Gastroesophageal sphincter (tissue), 4 donors: ENCODE data around the gene FZD7. TPM values are rescaled to one million over a fixed set of nuclear protein-coding genes. Genes with fewer than 3 reads are reported as not detected.

Source experiments
- ATAC-seq: fragments of 150-250 bp; one replicate; pipeline ENCODE4 v1.9.1; 2016; ENCODE audit warnings: mild to moderate bottlenecking, moderate library complexity
- H3K27ac ChIP-seq, 4 donors: fragments of 200-600 bp; sonication (generic) in 3 of 4; 1 replicate in 3 of 4; 2 replicates in 1 of 4; pipeline ENCODE4 v1.5.1; 2016 to 2019
- H3K27me3 ChIP-seq: fragments of 200-600 bp; sonication (generic); one replicate; pipeline ENCODE4 v1.5.1; 2019
- H3K36me3 ChIP-seq, 2 donors: fragments of 200-600 bp; sonication (generic); one replicate each; pipeline ENCODE4 v1.5.1; 2019; ENCODE audit warnings: control low read depth in 1 of 2
- H3K4me1 ChIP-seq, 3 donors: fragments of 200-600 bp; sonication (generic); 1 replicate in 2 of 3; 2 replicates in 1 of 3; pipeline ENCODE4 v1.5.1; 2016 to 2019; ENCODE audit warnings: control low read depth in 2 of 3
- H3K4me3 ChIP-seq, 2 donors: fragments of 200-600 bp; sonication (generic); one replicate each; pipeline ENCODE4 v1.5.1; 2019; ENCODE audit warnings: mild to moderate bottlenecking in 1 of 2, moderate library complexity in 1 of 2
- H3K9me3 ChIP-seq, 3 donors: fragments of 200-600 bp; sonication (generic); one replicate each; pipeline ENCODE4 v1.5.1; 2017 to 2019; ENCODE audit warnings: control low read depth in 2 of 3
- EP300 ChIP-seq: sonication (generic); formaldehyde crosslinking; IDR thresholded peaks from one replicate; pipeline ENCODE4 v1.6.1; 2017; ENCODE audit warnings: antibody characterized with exemption, mild to moderate bottlenecking
- POLR2A ChIP-seq, 2 donors: fragments of 450-650 bp; IDR thresholded peaks; one replicate each; pipeline ENCODE4 v1.6.1; 2017; ENCODE audit warnings: antibody characterized with exemption in 2 of 2, mild to moderate bottlenecking in 2 of 2, moderate library complexity in 1 of 2
- POLR2AphosphoS5 ChIP-seq: sonication (generic); formaldehyde crosslinking; IDR thresholded peaks from one replicate; pipeline ENCODE4 v1.6.1; 2017; ENCODE audit warnings: antibody characterized with exemption
- WGBS, 2 donors: methylation state at CpG; one replicate each; pipeline ENCODE4 v1.1.5; 2018; ENCODE audit warnings: low coverage in 1 of 2; 5-methylcytosine and 5-hydroxymethylcytosine counted together
- total RNA-seq, 4 donors: library from RNA; depleted of rRNA; stranded (reverse); fragments of >200 nt; gene quantifications; one replicate each; pipeline ENCODE4 v1.1.0, GENCODE V29; 2016
- TF ChIP-seq, protein P1 (sequence below), 4 experiments: fragments of 200-600 bp in 2 of 4; fragments of 450-650 bp in 2 of 4; sonication (generic) in 1 of 4; IDR thresholded peaks; one replicate each; pipeline ENCODE4 v1.5.1; 2017 to 2019; ENCODE audit warnings: antibody characterized with exemption in 4 of 4, mild to moderate bottlenecking in 2 of 4, moderate library complexity in 2 of 4

Gene FZD7
- total RNA-seq, 4 donors from 2014 or later = 15.9 to 55.4 (median 39.0) TPM

DNA sequence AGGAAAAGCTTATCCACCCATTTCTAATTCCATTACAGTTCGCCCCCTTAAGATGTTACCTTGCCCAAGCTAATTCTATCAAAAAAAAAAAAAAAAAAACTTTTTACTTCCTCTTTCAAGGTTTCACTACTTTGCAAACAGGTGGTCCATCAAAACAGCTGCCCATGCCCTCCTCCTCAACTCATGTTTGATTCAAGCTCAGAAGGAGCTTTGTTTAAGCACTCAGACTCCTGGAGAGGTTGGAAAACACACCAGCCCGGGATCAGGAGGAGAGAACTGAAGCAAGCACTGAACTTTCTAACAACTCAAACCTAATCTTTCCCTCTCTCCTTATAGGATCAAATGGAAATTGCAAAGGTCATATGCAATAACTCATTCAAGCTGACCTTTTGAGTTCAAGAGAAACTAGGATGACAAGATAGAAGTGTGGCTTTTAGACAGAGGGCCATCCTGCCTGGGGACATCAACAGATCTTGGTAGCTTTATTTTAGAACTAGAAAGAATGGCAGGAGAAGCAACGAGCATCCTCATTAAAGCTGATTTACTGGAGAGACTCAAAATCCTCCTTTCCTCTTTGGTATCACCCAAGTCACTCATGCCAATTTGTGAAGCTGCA lies 28.3 kb upstream of the FZD7 start:
- peaks cover 0 to 16% (median 0%) of the 10 kb centered on the region in 3 donors for H3K4me1 ChIP-seq
- TF ChIP-seq POLR2A (IDR thresholded peaks at IDR 0.05) (no peak), POLR2AphosphoS5 (no peak), EP300 (no peak)
- TF ChIP-seq, protein P1, sequence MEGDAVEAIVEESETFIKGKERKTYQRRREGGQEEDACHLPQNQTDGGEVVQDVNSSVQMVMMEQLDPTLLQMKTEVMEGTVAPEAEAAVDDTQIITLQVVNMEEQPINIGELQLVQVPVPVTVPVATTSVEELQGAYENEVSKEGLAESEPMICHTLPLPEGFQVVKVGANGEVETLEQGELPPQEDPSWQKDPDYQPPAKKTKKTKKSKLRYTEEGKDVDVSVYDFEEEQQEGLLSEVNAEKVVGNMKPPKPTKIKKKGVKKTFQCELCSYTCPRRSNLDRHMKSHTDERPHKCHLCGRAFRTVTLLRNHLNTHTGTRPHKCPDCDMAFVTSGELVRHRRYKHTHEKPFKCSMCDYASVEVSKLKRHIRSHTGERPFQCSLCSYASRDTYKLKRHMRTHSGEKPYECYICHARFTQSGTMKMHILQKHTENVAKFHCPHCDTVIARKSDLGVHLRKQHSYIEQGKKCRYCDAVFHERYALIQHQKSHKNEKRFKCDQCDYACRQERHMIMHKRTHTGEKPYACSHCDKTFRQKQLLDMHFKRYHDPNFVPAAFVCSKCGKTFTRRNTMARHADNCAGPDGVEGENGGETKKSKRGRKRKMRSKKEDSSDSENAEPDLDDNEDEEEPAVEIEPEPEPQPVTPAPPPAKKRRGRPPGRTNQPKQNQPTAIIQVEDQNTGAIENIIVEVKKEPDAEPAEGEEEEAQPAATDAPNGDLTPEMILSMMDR (IDR thresholded peaks at IDR 0.05) = no peak
- no peaks in the 10 kb centered on the region for H3K27me3 ChIP-seq
- 81 to 83% methylated on average over 3 of the region's 3 CpGs for WGBS, 2 donors
- no peaks in the 10 kb centered on the region for H3K9me3 ChIP-seq
- no peaks in the 10 kb centered on the region for H3K36me3 ChIP-seq
- no peak for ATAC-seq
- H3K4me3 ChIP-seq = no peak overlapping the region
- no peak overlapping the region for H3K27ac ChIP-seq

DNA sequence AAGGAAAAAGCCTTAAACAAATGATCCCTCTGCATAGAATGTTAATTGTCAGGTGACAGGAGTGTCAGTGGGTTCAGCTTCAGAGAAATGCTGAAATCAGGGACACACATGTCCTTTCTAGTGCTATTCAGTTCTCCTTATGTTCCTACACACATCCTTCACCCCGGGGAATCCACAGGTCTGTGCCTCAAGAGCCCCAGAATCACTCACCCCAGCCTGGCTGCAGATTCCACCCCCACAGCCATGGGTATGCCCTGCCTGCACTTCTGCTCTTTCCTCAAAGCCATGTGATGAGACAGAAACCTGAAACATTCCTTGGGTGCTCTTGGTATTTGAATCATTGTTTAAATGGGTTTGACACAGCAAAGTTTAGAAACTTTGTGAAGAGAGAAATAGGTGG lies 27.4 kb upstream of the FZD7 start:
- Histone ChIP-seq H3K36me3 (no peaks in the 10 kb centered on the region), H3K27me3 (no peaks in the 10 kb centered on the region), H3K27ac (no peak overlapping the region), H3K9me3 (no peaks in the 10 kb centered on the region), H3K4me3 (no peak overlapping the region), H3K4me1 (peaks cover 0 to 16% (median 0%) of the 10 kb centered on the region in 3 donors)
- ATAC-seq = no peak
- no peak for TF ChIP-seq POLR2AphosphoS5
- 70 to 86% methylated on average over 1 of the region's 1 CpG for WGBS, 2 donors

DNA sequence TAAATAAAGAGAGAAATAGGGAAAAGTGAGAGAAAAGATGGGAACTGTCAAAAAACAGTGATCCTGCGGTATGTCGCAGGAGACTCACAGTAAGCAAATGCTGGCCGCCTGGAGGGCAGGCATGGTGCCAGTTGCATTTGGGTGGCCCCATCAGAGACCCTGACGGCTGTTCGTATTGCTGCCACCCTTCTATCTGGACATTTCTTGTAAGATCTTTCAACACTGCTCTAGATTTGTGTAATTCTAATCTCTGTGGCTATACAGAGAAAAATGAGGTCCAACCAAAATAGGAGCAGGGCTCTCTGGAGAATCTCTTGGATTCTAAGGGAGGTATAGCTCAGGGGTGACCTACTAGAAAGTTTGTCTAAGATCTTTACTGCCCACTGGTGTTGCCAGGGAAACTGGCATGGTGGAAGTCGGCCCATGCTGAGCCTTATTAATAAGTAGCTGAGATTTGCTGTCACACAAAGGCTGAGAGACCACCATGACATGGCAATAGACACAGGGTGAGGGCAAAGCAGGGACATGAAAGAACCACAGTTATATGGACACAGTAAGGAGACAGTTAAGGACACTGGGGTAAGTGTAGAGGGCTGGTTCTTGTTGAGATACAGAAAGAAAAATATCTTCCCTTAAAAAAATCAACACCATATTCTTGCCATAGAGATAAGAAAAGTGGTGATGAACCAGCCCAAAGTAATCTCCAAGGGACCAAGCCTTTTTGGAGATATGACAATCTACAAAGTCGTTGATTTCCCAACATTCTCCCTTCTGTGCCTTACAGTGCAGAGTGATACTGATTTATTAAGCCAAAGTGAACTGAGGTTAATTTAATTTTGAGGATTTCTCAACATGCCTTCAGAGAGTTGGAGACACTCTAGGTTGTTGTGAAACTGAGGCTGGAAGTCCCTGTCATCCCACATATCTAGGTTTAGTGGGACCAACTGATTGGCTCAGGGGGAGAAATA lies 26.4 kb upstream of the FZD7 start:
- Histone ChIP-seq H3K27ac (no peak overlapping the region), H3K27me3 (no peaks in the 10 kb centered on the region), H3K4me1 (peaks cover 0 to 16% (median 0%) of the 10 kb centered on the region in 3 donors), H3K4me3 (no peak overlapping the region), H3K9me3 (no peaks in the 10 kb centered on the region), H3K36me3 (no peaks in the 10 kb centered on the region)
- TF ChIP-seq EP300 (no peak), POLR2AphosphoS5 (peak; percentile 14), POLR2A (IDR thresholded peaks at IDR 0.05) (no peak)
- TF ChIP-seq, protein P1 (IDR thresholded peaks at IDR 0.05) = no peak
- WGBS, 2 donors = 67 to 88% methylated on average over 5 to 7 of the region's 7 CpGs
- peak; percentile 90 for ATAC-seq

DNA sequence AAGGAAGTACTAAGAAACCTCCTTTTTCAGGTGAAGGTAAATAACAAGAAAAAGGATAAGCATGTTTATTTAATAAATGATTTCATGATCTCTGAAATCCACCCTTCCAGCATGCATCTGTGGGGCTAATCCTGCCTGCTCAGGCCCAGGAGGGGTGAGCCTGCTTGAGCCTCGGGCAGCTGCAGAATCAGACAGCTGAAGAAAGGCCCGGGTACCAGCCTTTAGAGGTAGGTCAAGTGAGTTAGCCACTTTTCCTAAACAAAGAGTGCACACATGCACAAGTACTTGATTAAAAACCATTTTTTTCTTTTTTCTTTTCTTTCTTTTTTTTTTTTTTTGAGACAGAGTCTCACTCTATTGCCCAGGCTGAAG lies 25.7 kb upstream of the FZD7 start:
- Histone ChIP-seq H3K4me1 (peaks cover 0 to 16% (median 0%) of the 10 kb centered on the region in 3 donors), H3K36me3 (no peaks in the 10 kb centered on the region), H3K9me3 (no peaks in the 10 kb centered on the region), H3K4me3 (no peak overlapping the region), H3K27me3 (no peaks in the 10 kb centered on the region), H3K27ac (peak overlapping the region in 1 of 4 donors; percentile 69)
- ATAC-seq = peak; percentile 14
- TF ChIP-seq POLR2A (IDR thresholded peaks at IDR 0.05) = no peak
- no peak for TF ChIP-seq EP300
- TF ChIP-seq POLR2AphosphoS5 = no peak
- TF ChIP-seq, protein P1 (IDR thresholded peaks at IDR 0.05) = no peak
- 68 to 83% methylated on average over 2 of the region's 2 CpGs for WGBS, 2 donors

DNA sequence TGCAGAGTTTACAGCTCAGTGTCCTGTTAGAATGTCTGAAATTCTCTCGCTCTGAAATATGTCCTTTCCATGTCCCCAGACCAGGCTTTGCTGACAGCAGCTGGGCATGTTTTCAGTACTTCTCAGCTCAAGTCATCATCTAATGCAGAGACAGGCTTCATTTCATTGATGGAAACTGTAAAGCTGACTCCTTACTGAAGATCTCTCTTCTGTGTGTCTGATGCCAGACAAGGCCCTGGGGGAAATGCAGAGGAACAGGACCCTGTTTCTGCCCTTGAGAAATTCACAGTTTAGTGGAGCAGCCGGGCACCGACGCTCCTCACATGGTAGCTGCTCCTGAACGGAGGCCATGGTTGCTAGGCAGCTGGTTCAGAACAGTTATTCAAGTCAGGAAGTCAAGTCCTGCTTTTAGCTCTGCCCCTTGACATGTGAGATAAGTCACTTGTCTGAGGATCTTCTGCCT lies 24.6 kb upstream of the FZD7 start:
- Histone ChIP-seq H3K27me3 (no peaks in the 10 kb centered on the region), H3K27ac (peak overlapping the region in 3 of 4 donors; percentile 69 to 73 (median 69)), H3K36me3 (no peaks in the 10 kb centered on the region), H3K4me1 (peaks cover 0 to 16% (median 0%) of the 10 kb centered on the region in 3 donors), H3K9me3 (no peaks in the 10 kb centered on the region), H3K4me3 (no peak overlapping the region)
- TF ChIP-seq, protein P1 (IDR thresholded peaks at IDR 0.05) = peak in 1 of 4 experiments; percentile 3
- TF ChIP-seq POLR2A (IDR thresholded peaks at IDR 0.05) = no peak
- ATAC-seq = peak; percentile 66
- 4 to 8% methylated on average over 2 to 4 of the region's 5 CpGs for WGBS, 2 donors
